Measurements from ENCODE around the gene TBX1.

- TF ChIP-seq CTCF (conservative IDR thresholded peaks at IDR 0.05; ENCODE audit: low read length), result no peak
- no peak for TF ChIP-seq EZH2phosphoT487 (IDR thresholded peaks at IDR 0.05; ENCODE audit: borderline replicate concordance, low read depth, low read length)
Measured at GRCh38 chr22:19767427-19768341, 7.1 kb downstream of the TBX1 start.
